ENCODE measurements around the gene FIG4. TPM values are rescaled to one million over a fixed set of nuclear protein-coding genes. Genes with fewer than 3 reads are reported as not detected.

FIG4 gene
- total RNA-seq, 1 experiment from 2014 or later: 23.1 TPM

DNA sequence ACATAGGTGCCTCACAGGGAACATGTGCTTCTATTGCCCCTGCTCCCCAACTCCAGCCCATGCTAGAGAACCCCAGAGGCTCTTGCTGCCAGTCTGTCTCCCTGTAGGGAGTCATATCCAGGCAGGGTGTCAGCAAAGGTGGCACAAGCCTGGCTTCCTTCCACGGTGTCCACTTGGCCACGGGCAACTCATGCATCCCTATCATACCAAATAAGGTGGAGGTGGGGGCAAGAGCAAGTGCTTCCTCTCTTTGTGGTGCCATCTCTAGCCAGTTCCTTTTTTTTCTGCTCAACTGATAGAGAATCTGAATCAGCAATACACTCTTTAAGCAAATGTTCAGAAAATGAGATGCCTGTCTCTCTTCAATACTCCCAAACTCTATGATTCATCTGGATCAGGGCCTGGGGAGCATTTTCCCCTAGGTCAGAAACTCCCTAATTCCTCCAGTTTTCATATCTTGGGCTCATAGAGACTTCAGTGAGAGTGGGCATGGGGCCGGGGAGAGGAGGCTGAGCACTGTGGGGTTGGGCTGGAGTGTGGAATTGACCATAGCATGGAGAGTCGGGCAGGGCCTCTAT lies 182.0 kb downstream of the FIG4 start:
- Histone ChIP-seq H4K20me1 (ENCODE audit: control insufficient read depth, insufficient read depth, insufficient read length) (no peaks in the 10 kb centered on the region), H4K91ac (ENCODE audit: insufficient read length, low read depth, low read length) (no peak overlapping the region), H3T11ph (ENCODE audit: low read length) (no peak overlapping the region), H3K27ac (ENCODE audit: insufficient read length, low read depth, low read length) (no peak overlapping the region), H3K14ac (ENCODE audit: insufficient read depth, low read length) (no peak overlapping the region), H3K27me3 (ENCODE audit: insufficient read depth, low read length) (no peaks in the 10 kb centered on the region), H2BK120ac (ENCODE audit: low read depth, low read length, poor library complexity, severe bottlenecking) (no peak overlapping the region), H2BK15ac (ENCODE audit: low read depth, low read length) (no peak overlapping the region), H2AK5ac (ENCODE audit: insufficient read length, low read length) (no peak overlapping the region), H4K5ac (ENCODE audit: insufficient read length, low read depth, low read length) (no peak overlapping the region), H3K18ac (ENCODE audit: insufficient read length, low read depth, low read length) (no peak overlapping the region), H3K23me2 (ENCODE audit: insufficient read length, low read depth, low read length, poor library complexity, severe bottlenecking) (no peaks in the 10 kb centered on the region), H3K4me1 (ENCODE audit: insufficient read depth, low read length) (peaks cover 6% of the 10 kb centered on the region; the same call in 1 of the 2 replicates), H3K79me1 (ENCODE audit: insufficient read depth, low read depth, low read length, poor library complexity, severe bottlenecking) (no peaks in the 10 kb centered on the region), H2BK12ac (ENCODE audit: insufficient read length, low read depth, low read length) (no peak overlapping the region), H3K23ac (ENCODE audit: insufficient read length, low read depth, low read length) (no peak overlapping the region), H2AFZ (ENCODE audit: low read length) (no peak overlapping the region), H3K4me2 (ENCODE audit: insufficient read depth, insufficient read length, low read length) (no peak overlapping the region), H3K9ac (ENCODE audit: extremely low read depth, insufficient read length, low read length) (no peak overlapping the region), H3K56ac (ENCODE audit: insufficient read length, low read depth, low read length) (no peak overlapping the region), H3K9me3 (ENCODE audit: control insufficient read depth, low read depth, low read length) (no peaks in the 10 kb centered on the region), H2BK5ac (ENCODE audit: insufficient read length, low read length) (no peak overlapping the region), H3K4ac (ENCODE audit: low read depth, low read length) (no peak overlapping the region), H3K79me2 (ENCODE audit: insufficient read depth, low read length) (no peaks in the 10 kb centered on the region), H4K8ac (replicated peaks; ENCODE audit: insufficient read length, low read depth, low read length) (no peak overlapping the region), H2BK20ac (ENCODE audit: low read depth, low read length, poor library complexity, severe bottlenecking) (no peak overlapping the region)
- TF ChIP-seq, protein P1, sequence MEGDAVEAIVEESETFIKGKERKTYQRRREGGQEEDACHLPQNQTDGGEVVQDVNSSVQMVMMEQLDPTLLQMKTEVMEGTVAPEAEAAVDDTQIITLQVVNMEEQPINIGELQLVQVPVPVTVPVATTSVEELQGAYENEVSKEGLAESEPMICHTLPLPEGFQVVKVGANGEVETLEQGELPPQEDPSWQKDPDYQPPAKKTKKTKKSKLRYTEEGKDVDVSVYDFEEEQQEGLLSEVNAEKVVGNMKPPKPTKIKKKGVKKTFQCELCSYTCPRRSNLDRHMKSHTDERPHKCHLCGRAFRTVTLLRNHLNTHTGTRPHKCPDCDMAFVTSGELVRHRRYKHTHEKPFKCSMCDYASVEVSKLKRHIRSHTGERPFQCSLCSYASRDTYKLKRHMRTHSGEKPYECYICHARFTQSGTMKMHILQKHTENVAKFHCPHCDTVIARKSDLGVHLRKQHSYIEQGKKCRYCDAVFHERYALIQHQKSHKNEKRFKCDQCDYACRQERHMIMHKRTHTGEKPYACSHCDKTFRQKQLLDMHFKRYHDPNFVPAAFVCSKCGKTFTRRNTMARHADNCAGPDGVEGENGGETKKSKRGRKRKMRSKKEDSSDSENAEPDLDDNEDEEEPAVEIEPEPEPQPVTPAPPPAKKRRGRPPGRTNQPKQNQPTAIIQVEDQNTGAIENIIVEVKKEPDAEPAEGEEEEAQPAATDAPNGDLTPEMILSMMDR (conservative IDR thresholded peaks at IDR 0.05): no peak
- Mint-ChIP-seq H3K27ac (no peak overlapping the region), H3K36me3 (ENCODE audit: insufficient read depth in 1 of 3, low read depth in 3 of 3) (peaks cover 0 to 15% (median 9%) of the 10 kb centered on the region in 3 experiments; a peak in 4 of 7 replicates), H3K4me1 (peaks cover 27 to 33% of the 10 kb centered on the region in 2 experiments), H3K9me3 (peaks cover 7 to 8% of the 10 kb centered on the region in 2 experiments; a peak in 4 of 5 replicates), H3K4me3 (no peak overlapping the region), H3K27me3 (ENCODE audit: low read depth) (peaks cover 2% of the 10 kb centered on the region)
- WGBS (ENCODE audit: extremely low coverage, insufficient read length, low lambda C conversion rate): no CpG with 5 or more reads among the region's 4 CpGs
- DNase-seq: no peak
